ENCODE data around the gene OBP2B. TPM values are rescaled to one million over a fixed set of nuclear protein-coding genes. Genes with fewer than 3 reads are reported as not detected.
"Not testable (repeated sequence)": the region's sequence is repeated elsewhere in the genome, so short reads cannot be mapped to it uniquely, and the experiment has no call there.

The OBP2B gene
- total RNA-seq, 1 experiment from 2014 or later: not detected

GRCh38 chr9:133205996-133206931 is 2.8 kb downstream of the OBP2B start:
- no peaks in the 10 kb centered on the region for H3K4me1 ChIP-seq (ENCODE audit: control insufficient read depth, insufficient read depth, low read length)
- POLR2A ChIA-PET: no interaction called here
- H3K9me3 ChIP-seq (ENCODE audit: control insufficient read depth, insufficient read depth, low read depth, low read length): no peaks in the 10 kb centered on the region
- intact Hi-C loops (cut with micrococcal nuclease; ENCODE audit: unreplicated experiment) (no loop called here), in situ Hi-C loops (cut with HindIII; ENCODE audit: low pct_unique_long_range_greater_than_20kb, low sequenced_read_pairs) (no loop called here)
- H3K36me3 ChIP-seq (ENCODE audit: control insufficient read depth, insufficient read depth, low read length): no peaks in the 10 kb centered on the region
- no peak for TF ChIP-seq TCF7L2 (IDR thresholded peaks at IDR 0.05; ENCODE audit: low read depth, low read length)
- TF ChIP-seq REST (IDR thresholded peaks at IDR 0.05; ENCODE audit: insufficient read depth in 1 of 2, low read depth in 2 of 2, low read length in 1 of 2): no peak
- TF ChIP-seq CTCF (IDR thresholded peaks at IDR 0.05): no peak
- TF ChIP-seq SIN3A (IDR thresholded peaks at IDR 0.05; ENCODE audit: borderline replicate concordance, insufficient read depth, low read depth, low read length): no peak
- no peak for TF ChIP-seq POLR2AphosphoS5 (IDR thresholded peaks at IDR 0.05; ENCODE audit: low read depth, low read length)
- DNase-seq (ENCODE audit: low read depth, low spot score): no peak
- CTCF ChIA-PET: no interaction called here
- no peak for ATAC-seq
- no peak overlapping the region for H3K4me3 ChIP-seq (ENCODE audit: low read depth in 2 of 2, low read length in 2 of 2)
- H3K27ac ChIP-seq (ENCODE audit: low read length): no peak overlapping the region
- no peaks in the 10 kb centered on the region for H3K27me3 ChIP-seq (ENCODE audit: control insufficient read depth, insufficient read depth, low read length)
- BruUV-seq (replicated peaks): no TSS peak

- in situ Hi-C loops (cut with HindIII; ENCODE audit: low pct_unique_long_range_greater_than_20kb, low sequenced_read_pairs); H3K4me3 ChIP-seq (ENCODE audit: low read depth in 2 of 2, low read length in 2 of 2); intact Hi-C loops (cut with micrococcal nuclease; ENCODE audit: unreplicated experiment); DNase-seq (ENCODE audit: low read depth, low spot score); CTCF ChIA-PET; H3K27me3 ChIP-seq (ENCODE audit: control insufficient read depth, insufficient read depth, low read length); H3K9me3 ChIP-seq (ENCODE audit: control insufficient read depth, insufficient read depth, low read depth, low read length); BruUV-seq (replicated peaks); H3K27ac ChIP-seq (ENCODE audit: low read length); H3K4me1 ChIP-seq (ENCODE audit: control insufficient read depth, insufficient read depth, low read length); H3K36me3 ChIP-seq (ENCODE audit: control insufficient read depth, insufficient read depth, low read length); POLR2A ChIA-PET; ATAC-seq: not testable (repeated sequence)
These were observed 3.6 kb downstream of the OBP2B start for GRCh38 chr9:133205481-133205887.

GRCh38 chr9:133204993-133205336 is 4.1 kb downstream of the OBP2B start:
- ATAC-seq (no peak), DNase-seq (ENCODE audit: low read depth, low spot score) (no peak)
- intact Hi-C loops (cut with micrococcal nuclease; ENCODE audit: unreplicated experiment): no loop called here
- no TSS peak for BruUV-seq (replicated peaks)
- Histone ChIP-seq H3K36me3 (ENCODE audit: control insufficient read depth, insufficient read depth, low read length) (no peaks in the 10 kb centered on the region), H3K27ac (ENCODE audit: low read length) (no peak overlapping the region), H3K9me3 (ENCODE audit: control insufficient read depth, insufficient read depth, low read depth, low read length) (no peaks in the 10 kb centered on the region), H3K4me3 (ENCODE audit: low read depth in 2 of 2, low read length in 2 of 2) (no peak overlapping the region), H3K27me3 (ENCODE audit: control insufficient read depth, insufficient read depth, low read length) (no peaks in the 10 kb centered on the region), H3K4me1 (ENCODE audit: control insufficient read depth, insufficient read depth, low read length) (no peaks in the 10 kb centered on the region)
- TF ChIP-seq REST (IDR thresholded peaks at IDR 0.05; ENCODE audit: insufficient read depth in 1 of 2, low read depth in 2 of 2, low read length in 1 of 2) (no peak), CTCF (IDR thresholded peaks at IDR 0.05) (no peak), TCF7L2 (IDR thresholded peaks at IDR 0.05; ENCODE audit: low read depth, low read length) (no peak), POLR2AphosphoS5 (IDR thresholded peaks at IDR 0.05; ENCODE audit: low read depth, low read length) (no peak), SIN3A (IDR thresholded peaks at IDR 0.05; ENCODE audit: borderline replicate concordance, insufficient read depth, low read depth, low read length) (no peak)
- POLR2A ChIA-PET: no interaction called here
- in situ Hi-C loops (cut with HindIII; ENCODE audit: low pct_unique_long_range_greater_than_20kb, low sequenced_read_pairs): no loop called here
- CTCF ChIA-PET: no interaction called here

Data from Panc1 (cell line).